ENCODE measurements around the gene TSACC. TPM values are rescaled to one million over a fixed set of nuclear protein-coding genes. Genes with fewer than 3 reads are reported as not detected.

The TSACC gene
- polyA plus RNA-seq, 3 donors, result 0.67 TPM; not detected in 2

DNA sequence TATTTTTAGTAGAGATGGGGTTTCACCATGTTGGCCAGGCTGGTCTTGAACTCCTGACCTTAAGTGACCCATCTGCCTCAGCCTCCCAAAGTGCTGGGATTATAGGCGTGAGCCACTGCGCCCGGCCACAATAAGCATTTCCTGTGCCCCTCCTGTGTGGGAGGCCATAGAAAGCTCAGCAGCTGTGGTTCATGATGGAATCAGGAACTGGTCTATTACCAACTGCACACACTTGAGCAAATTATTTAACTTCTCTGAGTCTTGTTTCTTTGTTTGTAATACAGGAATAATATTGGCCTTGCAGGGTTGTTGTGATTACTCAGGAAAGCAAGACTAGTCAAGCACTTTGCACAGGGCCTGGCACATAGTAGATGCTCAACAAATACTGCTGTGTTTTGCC is 45.7 kb downstream of the TSACC start:
- Histone ChIP-seq H4K20me1 (ENCODE audit: insufficient read depth, low read length) (no peaks in the 10 kb centered on the region), H3K36me3 (replicated peaks in 1 of 2; ENCODE audit: control insufficient read depth in 1 of 2, insufficient read depth in 2 of 2, low read length in 2 of 2) (no peaks in the 10 kb centered on the region), H3K4me2 (replicated peaks; ENCODE audit: extremely low read depth, low read length, poor library complexity, severe bottlenecking) (no peak overlapping the region), H3K9ac (ENCODE audit: insufficient read depth, low read length, poor library complexity, severe bottlenecking) (no peak overlapping the region), H3K9me3 (replicated peaks in 1 of 2; ENCODE audit: control insufficient read depth in 1 of 2, insufficient read depth in 1 of 2, low read length in 2 of 2) (peaks cover 0 to 5% of the 10 kb centered on the region in 2 donors), H3K27me3 (ENCODE audit: control insufficient read depth in 2 of 2, insufficient read depth in 2 of 2, low read length in 2 of 2) (peaks cover 19 to 29% of the 10 kb centered on the region in 2 donors), H3K4me1 (ENCODE audit: control insufficient read depth in 1 of 2, insufficient read depth in 2 of 2, low read length in 2 of 2) (peaks cover 13 to 17% of the 10 kb centered on the region in 2 donors), H3K4me3 (replicated peaks in 1 of 3; ENCODE audit: low read depth in 2 of 3, low read length in 3 of 3) (no peak overlapping the region), H2AFZ (ENCODE audit: insufficient read depth, low read depth, low read length, poor library complexity, severe bottlenecking) (no peak overlapping the region), H3K79me2 (ENCODE audit: insufficient read depth, low read length) (no peaks in the 10 kb centered on the region), H3K27ac (ENCODE audit: low read depth in 1 of 2, low read length in 2 of 2) (no peak overlapping the region)
- H3K4me3 Mint-ChIP-seq, result no peak overlapping the region
- peaks cover 32 to 37% (median 34%) of the 10 kb centered on the region in 3 donors for H3K27me3 Mint-ChIP-seq (ENCODE audit: low read depth in 3 of 3)
- TF ChIP-seq, protein P1, sequence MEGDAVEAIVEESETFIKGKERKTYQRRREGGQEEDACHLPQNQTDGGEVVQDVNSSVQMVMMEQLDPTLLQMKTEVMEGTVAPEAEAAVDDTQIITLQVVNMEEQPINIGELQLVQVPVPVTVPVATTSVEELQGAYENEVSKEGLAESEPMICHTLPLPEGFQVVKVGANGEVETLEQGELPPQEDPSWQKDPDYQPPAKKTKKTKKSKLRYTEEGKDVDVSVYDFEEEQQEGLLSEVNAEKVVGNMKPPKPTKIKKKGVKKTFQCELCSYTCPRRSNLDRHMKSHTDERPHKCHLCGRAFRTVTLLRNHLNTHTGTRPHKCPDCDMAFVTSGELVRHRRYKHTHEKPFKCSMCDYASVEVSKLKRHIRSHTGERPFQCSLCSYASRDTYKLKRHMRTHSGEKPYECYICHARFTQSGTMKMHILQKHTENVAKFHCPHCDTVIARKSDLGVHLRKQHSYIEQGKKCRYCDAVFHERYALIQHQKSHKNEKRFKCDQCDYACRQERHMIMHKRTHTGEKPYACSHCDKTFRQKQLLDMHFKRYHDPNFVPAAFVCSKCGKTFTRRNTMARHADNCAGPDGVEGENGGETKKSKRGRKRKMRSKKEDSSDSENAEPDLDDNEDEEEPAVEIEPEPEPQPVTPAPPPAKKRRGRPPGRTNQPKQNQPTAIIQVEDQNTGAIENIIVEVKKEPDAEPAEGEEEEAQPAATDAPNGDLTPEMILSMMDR (IDR thresholded peaks at IDR 0.05), result no peak
- intact Hi-C loops (cut with micrococcal nuclease), result loop anchor here in 1 of 2 donors (2.0 to 10.0 kb wide), 2 partner anchors 61 to 221 kb away; partner anchors contain the start of gene GPATCH4
- H3K9me3 Mint-ChIP-seq, result peaks cover 0 to 5% (median 1%) of the 10 kb centered on the region in 7 donors
- DNase-seq, result no peak
- peaks cover 16% of the 10 kb centered on the region for H3K4me1 Mint-ChIP-seq
- H3K27ac Mint-ChIP-seq, result no peak overlapping the region
- H3K36me3 Mint-ChIP-seq, result no peaks in the 10 kb centered on the region
- WGBS (ENCODE audit: insufficient coverage), result 0% methylated on average over 1 of the region's 3 CpGs

DNA sequence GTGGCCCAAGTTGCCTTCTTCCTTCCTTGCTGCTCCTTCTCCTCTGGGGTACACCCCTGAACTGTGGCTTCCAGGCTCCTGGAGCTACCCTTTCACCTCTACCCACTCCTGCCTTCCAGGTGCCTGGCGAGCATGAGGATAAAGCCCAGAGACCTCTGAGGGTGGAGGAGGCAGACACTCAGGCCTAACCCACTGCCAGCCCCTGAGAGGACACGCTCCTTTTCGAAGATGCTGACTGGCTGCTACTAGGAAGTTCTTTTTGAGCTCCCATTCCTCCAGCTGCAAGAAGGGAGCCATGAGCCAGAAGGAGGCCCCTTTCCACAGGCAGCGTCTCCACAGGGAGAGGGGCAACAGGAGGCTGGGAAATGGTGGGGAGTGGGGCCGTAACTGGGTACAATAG is 46.3 kb downstream of the TSACC start:
- Histone ChIP-seq H3K27ac (ENCODE audit: low read depth in 1 of 2, low read length in 2 of 2) (no peak overlapping the region), H3K4me3 (replicated peaks in 1 of 3; ENCODE audit: low read depth in 2 of 3, low read length in 3 of 3) (no peak overlapping the region), H3K4me2 (replicated peaks; ENCODE audit: extremely low read depth, low read length, poor library complexity, severe bottlenecking) (no peak overlapping the region), H3K36me3 (replicated peaks in 1 of 2; ENCODE audit: control insufficient read depth in 1 of 2, insufficient read depth in 2 of 2, low read length in 2 of 2) (no peaks in the 10 kb centered on the region), H3K9me3 (replicated peaks in 1 of 2; ENCODE audit: control insufficient read depth in 1 of 2, insufficient read depth in 1 of 2, low read length in 2 of 2) (peaks cover 0 to 5% of the 10 kb centered on the region in 2 donors), H2AFZ (ENCODE audit: insufficient read depth, low read depth, low read length, poor library complexity, severe bottlenecking) (no peak overlapping the region), H3K27me3 (ENCODE audit: control insufficient read depth in 2 of 2, insufficient read depth in 2 of 2, low read length in 2 of 2) (peaks cover 24 to 35% of the 10 kb centered on the region in 2 donors), H3K9ac (ENCODE audit: insufficient read depth, low read length, poor library complexity, severe bottlenecking) (no peak overlapping the region), H3K4me1 (ENCODE audit: control insufficient read depth in 1 of 2, insufficient read depth in 2 of 2, low read length in 2 of 2) (peaks cover 13 to 17% of the 10 kb centered on the region in 2 donors), H4K20me1 (ENCODE audit: insufficient read depth, low read length) (no peaks in the 10 kb centered on the region), H3K79me2 (ENCODE audit: insufficient read depth, low read length) (no peaks in the 10 kb centered on the region)
- H3K27ac Mint-ChIP-seq, result no peak overlapping the region
- H3K4me1 Mint-ChIP-seq, result peaks cover 16% of the 10 kb centered on the region
- DNase-seq, result no peak
- TF ChIP-seq, protein P1 (IDR thresholded peaks at IDR 0.05), result no peak
- peaks cover 39 to 44% (median 40%) of the 10 kb centered on the region in 3 donors for H3K27me3 Mint-ChIP-seq (ENCODE audit: low read depth in 3 of 3)
- H3K9me3 Mint-ChIP-seq, result peaks cover 0 to 5% (median 2%) of the 10 kb centered on the region in 7 donors
- no peaks in the 10 kb centered on the region for H3K36me3 Mint-ChIP-seq
- intact Hi-C loops (cut with micrococcal nuclease), result loop anchor here (1.0 to 10.0 kb wide), 4 partner anchors 60 to 223 kb away; partner anchors contain the start of gene GPATCH4 (in 1 of the 2)
- 83% methylated on average over 2 of the region's 5 CpGs for WGBS (ENCODE audit: insufficient coverage)
- no peak overlapping the region for H3K4me3 Mint-ChIP-seq

Measured in CD14-positive monocyte (primary cell).